Bronchial smooth muscle cell (primary cell): ENCODE results near the gene CCP110. TPM values are rescaled to one million over a fixed set of nuclear protein-coding genes. Genes with fewer than 3 reads are reported as not detected.

ENCODE experiments used
- total RNA-seq: library from RNA; depleted of rRNA; stranded (reverse); fragments of >200 nt; gene quantifications from 2 replicates; pipeline ENCODE4 v1.2.1, GENCODE V29; 2014

The CCP110 gene
- total RNA-seq: 6.9 and 8.0 TPM in 2 replicates

GRCh38 chr16:19523559-19524355 is at the start of gene CCP110:
Gene CCP110, plus strand, starts transcription at chr16:19523942. Its CDS starts 3,940 bp downstream, at chr16:19527882.

GRCh38 chr16:19521471-19522396 is 2.0 kb upstream of the CCP110 start, which contains the start of gene GDE1:
Gene GDE1, minus strand, starts transcription at chr16:19522098. Its CDS starts 134 bp downstream, at chr16:19521964.

DNA sequence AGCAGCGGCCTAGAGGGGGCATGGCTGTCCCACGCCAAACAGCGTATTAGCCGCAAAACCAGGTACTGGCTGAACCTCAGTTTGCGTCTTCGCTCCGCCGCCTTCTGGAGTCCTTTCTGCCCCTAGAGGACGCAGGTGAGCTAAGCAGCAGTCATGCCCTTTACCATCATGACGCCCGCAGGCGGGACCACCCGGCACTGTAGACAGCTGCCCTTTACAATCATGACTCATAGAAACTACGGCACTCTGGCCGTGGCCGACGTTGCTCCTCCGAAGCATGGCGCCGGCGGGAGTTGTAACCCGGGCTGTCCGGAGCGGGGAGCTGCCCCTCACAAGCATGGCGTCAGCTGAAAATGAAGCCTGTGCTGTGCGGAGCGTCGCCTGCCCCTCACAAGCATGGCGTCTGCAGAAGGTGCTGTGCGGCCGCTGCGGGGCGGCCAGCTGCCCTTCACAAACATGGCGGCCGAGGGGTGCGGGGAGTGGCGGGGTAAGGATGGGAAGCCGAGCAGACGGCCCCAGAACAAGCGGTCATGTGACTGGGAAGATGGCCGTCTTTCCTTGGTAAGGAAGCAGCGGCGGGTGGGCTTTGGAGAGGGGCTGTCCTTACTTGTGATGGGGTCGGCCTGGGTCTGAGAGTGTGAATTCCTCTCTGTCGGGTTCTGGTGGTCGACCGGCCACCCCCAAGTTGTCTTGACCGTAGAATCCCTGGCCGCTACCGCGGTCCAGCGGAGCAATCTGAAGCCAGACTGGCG is 31.6 kb downstream of the CCP110 start, which contains the start of gene VPS35L:
TSS of gene VPS35L (plus strand) at position 518 of the 752 bp plus-strand sequence. CDS start at position 545, 27 bp downstream.

Other genes starting within 250 kb of the CCP110 start
- not detected in 2 replicates for gene CLEC19A, start 238.2 kb upstream of the CCP110 start, total RNA-seq
- not detected in 2 replicates for gene TMC5, start 106.1 kb upstream of the CCP110 start, total RNA-seq
- 45.9 and 53.1 TPM in 2 replicates for gene GDE1, start 1.8 kb upstream of the CCP110 start, total RNA-seq
- 29.3 and 40.4 TPM in 2 replicates for gene VPS35L, start 31.8 kb downstream of the CCP110 start, total RNA-seq
- gene KNOP1, start 194.3 kb downstream of the CCP110 start, total RNA-seq: 8.4 and 10.2 TPM in 2 replicates
- 5.5 and 13.1 TPM in 2 replicates for gene IQCK, start 194.3 kb downstream of the CCP110 start, total RNA-seq